Hypothalamus (tissue), 51 donors: Measurements from ENCODE around the gene SPRR3.

ENCODE experiments used
- DNase-seq, 51 donors: peaks; one replicate each; lab custom pipeline; 2025; lab: John Stamatoyannopoulos, UW

The SPRR3 gene

GRCh38 chr1:153040950-153041631, 39.5 kb downstream of the SPRR3 start, which contains the start of gene SPRR2D:
Gene SPRR2D, minus strand, starts transcription at chr1:153041120. Its CDS starts 774 bp downstream, at chr1:153040346.
- DNase-seq, result no peak

DNA sequence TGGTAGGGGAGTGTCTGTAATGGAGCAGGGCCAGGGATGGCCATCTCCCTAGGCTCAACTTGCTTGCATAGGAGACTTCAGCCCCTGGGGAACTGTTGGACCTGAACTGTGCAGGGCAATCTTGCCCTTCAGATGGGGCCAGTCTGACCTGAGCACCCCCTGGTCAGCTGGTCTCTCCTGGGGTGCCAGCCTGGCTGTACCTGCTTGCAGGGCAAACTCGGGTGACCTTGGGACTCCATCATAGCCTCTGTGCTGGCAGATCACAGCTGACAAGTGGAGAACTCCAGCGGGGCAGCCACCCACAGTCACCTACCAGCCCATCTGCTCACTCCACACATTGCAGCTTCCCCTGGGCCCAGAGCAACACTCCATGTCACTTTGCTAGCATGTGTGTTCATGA, 47.7 kb downstream of the SPRR3 start:
- DNase-seq, result no peak
